K562 (cell line): ENCODE measurements around the gene PPP1R3C. TPM values are rescaled to one million over a fixed set of nuclear protein-coding genes. Genes with fewer than 3 reads are reported as not detected.

Source experiments
- CREB3L1 ChIP-seq: fragments of 450-650 bp; IDR thresholded peaks from 2 replicates; pipeline ENCODE4 v1.6.1; 2014; ENCODE audit warnings: low read depth, mild to moderate bottlenecking, moderate library complexity, borderline replicate concordance
- CXXC5 ChIP-seq: fragments of 250-450 bp; sonication (Bioruptor Pico); IDR thresholded peaks from 2 replicates; pipeline ENCODE4 v1.8.0; 2022; ENCODE audit warnings: inconsistent platforms, mild to moderate bottlenecking, moderate library complexity
- ZKSCAN1 ChIP-seq: fragments of 150-350 bp; IDR thresholded peaks from 2 replicates; pipeline ENCODE4 v1.6.1; 2016; ENCODE audit warnings: low read depth, low read length
- ZNF449 ChIP-seq: fragments of 250-450 bp; sonication (Bioruptor Pico); IDR thresholded peaks from 2 replicates; pipeline ENCODE4 v1.8.0; 2022; ENCODE audit warnings: moderate library complexity, mild to moderate bottlenecking, inconsistent platforms
- polyA plus RNA-seq, 8 experiments: library from polyadenylated mRNA; depleted of rRNA in 4 of 8; stranded (reverse) in 5 of 8; unstranded in 3 of 8; fragments of >200 nt; fragmentation: Nextera tagmentation in 2 of 8; fragmentation: Illumina TruSeq in 1 of 8; extraction: Ambion mirVana in 2 of 8; extraction: Trizol in 1 of 8; gene quantifications; 2 replicates each; pipeline versions ENCODE4 v1.2.1 to v1.2.3, GENCODE V29; 2011 to 2014; ENCODE audit warnings: inconsistent platforms in 1 of 8, missing spikeins in 1 of 8
- total RNA-seq, 7 experiments: library from RNA; depleted of rRNA in 6 of 7; stranded (reverse); fragments of >200 nt in 6 of 7; fragmentation: Illumina TruSeq in 2 of 7; extraction: Trizol in 2 of 7; gene quantifications; 2 replicates each; pipeline versions ENCODE4 v1.2.1 to v1.2.3, GENCODE V29; 2011 to 2021; ENCODE audit warnings: low replicate concordance in 1 of 7
- TF ChIP-seq, protein P1 (sequence below), 2 experiments: fragments of 450-650 bp; formaldehyde crosslinking in 1 of 2; IDR thresholded peaks; 2 replicates each; pipeline versions ENCODE4 v1.4.0 to v1.6.1; 2014 to 2020; ENCODE audit warnings: mild to moderate bottlenecking in 2 of 2, borderline replicate concordance in 1 of 2, low read depth in 1 of 2
- TF ChIP-seq, protein P2 (sequence below): IDR thresholded peaks from 3 replicates; pipeline ENCODE4 v1.6.1; 2011; ENCODE audit warnings: borderline replicate concordance, mild to moderate bottlenecking; ENCODE audit not compliant: insufficient read length, insufficient read depth
- TF ChIP-seq, protein P3 (sequence below): fragments of 250-450 bp; sonication (Bioruptor Pico); IDR thresholded peaks from 2 replicates; pipeline ENCODE4 v1.5.0; 2021; ENCODE audit warnings: mild to moderate bottlenecking, borderline replicate concordance

PPP1R3C gene
- total and polyA plus RNA-seq, 9 of the 15 experiments (the other 6 are each of a cell fraction or from before 2014, with no cell fraction given): 0.06 to 0.24 (median 0.12) TPM; not detected in 3

DNA sequence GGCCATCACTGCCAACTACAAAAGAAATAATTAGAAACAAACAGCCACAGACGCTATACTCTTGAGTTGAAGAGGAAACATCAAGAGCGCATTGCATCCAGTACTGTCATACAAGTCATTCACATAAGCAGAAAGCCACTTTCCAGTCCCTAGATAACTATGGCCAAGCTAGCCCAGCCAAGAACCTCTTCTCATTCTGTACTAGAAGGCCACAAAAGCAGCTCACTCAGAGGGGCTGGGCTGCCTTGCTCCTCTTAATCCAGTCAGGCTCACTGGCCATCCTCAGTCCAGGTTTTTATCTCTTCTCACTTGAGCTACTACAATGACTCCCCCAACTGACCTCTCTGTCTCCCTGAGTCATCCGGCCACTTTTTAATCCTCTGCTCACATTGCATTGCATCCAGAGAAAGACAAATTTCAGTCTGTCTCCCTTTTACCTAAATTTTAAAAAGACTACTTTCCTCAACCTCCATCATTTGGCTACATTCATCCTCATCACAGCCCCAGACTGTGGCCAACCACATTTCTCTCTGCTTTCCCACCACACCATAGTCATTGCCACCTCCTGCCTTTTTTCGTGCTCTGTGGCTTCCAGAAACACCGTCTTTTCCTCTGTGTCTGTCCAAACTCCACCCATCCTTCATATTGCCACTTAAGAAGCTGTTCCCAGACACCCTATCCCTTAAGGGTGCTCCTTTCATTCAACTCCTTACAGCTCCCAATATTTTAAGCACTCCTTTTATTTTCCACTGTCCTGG is 25.0 kb downstream of the PPP1R3C start (continued):
- TF ChIP-seq, protein P1, sequence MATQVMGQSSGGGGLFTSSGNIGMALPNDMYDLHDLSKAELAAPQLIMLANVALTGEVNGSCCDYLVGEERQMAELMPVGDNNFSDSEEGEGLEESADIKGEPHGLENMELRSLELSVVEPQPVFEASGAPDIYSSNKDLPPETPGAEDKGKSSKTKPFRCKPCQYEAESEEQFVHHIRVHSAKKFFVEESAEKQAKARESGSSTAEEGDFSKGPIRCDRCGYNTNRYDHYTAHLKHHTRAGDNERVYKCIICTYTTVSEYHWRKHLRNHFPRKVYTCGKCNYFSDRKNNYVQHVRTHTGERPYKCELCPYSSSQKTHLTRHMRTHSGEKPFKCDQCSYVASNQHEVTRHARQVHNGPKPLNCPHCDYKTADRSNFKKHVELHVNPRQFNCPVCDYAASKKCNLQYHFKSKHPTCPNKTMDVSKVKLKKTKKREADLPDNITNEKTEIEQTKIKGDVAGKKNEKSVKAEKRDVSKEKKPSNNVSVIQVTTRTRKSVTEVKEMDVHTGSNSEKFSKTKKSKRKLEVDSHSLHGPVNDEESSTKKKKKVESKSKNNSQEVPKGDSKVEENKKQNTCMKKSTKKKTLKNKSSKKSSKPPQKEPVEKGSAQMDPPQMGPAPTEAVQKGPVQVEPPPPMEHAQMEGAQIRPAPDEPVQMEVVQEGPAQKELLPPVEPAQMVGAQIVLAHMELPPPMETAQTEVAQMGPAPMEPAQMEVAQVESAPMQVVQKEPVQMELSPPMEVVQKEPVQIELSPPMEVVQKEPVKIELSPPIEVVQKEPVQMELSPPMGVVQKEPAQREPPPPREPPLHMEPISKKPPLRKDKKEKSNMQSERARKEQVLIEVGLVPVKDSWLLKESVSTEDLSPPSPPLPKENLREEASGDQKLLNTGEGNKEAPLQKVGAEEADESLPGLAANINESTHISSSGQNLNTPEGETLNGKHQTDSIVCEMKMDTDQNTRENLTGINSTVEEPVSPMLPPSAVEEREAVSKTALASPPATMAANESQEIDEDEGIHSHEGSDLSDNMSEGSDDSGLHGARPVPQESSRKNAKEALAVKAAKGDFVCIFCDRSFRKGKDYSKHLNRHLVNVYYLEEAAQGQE (IDR thresholded peaks at IDR 0.05; ENCODE audit: borderline replicate concordance): peak; percentile 36; the same call in 1 of the 2 replicates
- TF ChIP-seq, protein P1 (CRISPR knock-in tag; IDR thresholded peaks at IDR 0.05; ENCODE audit: low read depth): no peak
- TF ChIP-seq CXXC5: peak; percentile 45
- TF ChIP-seq, protein P2, sequence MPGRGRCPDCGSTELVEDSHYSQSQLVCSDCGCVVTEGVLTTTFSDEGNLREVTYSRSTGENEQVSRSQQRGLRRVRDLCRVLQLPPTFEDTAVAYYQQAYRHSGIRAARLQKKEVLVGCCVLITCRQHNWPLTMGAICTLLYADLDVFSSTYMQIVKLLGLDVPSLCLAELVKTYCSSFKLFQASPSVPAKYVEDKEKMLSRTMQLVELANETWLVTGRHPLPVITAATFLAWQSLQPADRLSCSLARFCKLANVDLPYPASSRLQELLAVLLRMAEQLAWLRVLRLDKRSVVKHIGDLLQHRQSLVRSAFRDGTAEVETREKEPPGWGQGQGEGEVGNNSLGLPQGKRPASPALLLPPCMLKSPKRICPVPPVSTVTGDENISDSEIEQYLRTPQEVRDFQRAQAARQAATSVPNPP: no peak
- TF ChIP-seq ZKSCAN1: peak; percentile 55; the same call in 1 of the 2 replicates
- TF ChIP-seq CREB3L1: peak; percentile 29; the same call in 1 of the 2 replicates
- TF ChIP-seq, protein P3, sequence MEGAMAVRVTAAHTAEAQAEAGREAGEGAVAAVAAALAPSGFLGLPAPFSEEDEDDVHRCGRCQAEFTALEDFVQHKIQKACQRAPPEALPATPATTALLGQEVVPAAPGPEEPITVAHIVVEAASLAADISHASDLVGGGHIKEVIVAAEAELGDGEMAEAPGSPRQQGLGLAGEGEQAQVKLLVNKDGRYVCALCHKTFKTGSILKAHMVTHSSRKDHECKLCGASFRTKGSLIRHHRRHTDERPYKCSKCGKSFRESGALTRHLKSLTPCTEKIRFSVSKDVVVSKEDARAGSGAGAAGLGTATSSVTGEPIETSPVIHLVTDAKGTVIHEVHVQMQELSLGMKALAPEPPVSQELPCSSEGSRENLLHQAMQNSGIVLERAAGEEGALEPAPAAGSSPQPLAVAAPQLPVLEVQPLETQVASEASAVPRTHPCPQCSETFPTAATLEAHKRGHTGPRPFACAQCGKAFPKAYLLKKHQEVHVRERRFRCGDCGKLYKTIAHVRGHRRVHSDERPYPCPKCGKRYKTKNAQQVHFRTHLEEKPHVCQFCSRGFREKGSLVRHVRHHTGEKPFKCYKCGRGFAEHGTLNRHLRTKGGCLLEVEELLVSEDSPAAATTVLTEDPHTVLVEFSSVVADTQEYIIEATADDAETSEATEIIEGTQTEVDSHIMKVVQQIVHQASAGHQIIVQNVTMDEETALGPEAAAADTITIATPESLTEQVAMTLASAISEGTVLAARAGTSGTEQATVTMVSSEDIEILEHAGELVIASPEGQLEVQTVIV (CRISPR knock-in tag): no peak
- TF ChIP-seq ZNF449: no peak
